ENCODE results near the gene SERPINB10.

DNA sequence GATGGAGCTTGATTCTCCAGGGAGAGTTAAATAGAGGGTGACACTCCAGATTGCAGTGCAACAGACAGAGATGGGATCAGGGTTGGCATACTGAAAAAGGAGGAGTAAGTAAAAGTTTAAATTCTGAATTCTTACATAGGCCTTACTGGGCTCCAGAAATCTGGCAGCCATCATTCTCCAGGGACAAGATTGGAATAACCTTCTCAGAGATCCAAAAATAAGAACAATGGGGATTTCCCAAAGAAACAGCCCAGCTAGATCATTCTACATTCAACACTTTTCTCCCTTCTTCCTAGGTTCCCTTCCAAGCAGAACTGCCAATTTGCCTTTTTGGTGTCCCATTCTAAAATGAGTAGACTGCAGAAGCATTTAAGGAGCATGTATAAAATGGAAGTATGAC is 35.2 kb upstream of the SERPINB10 start:
- TF ChIP-seq, protein P1, sequence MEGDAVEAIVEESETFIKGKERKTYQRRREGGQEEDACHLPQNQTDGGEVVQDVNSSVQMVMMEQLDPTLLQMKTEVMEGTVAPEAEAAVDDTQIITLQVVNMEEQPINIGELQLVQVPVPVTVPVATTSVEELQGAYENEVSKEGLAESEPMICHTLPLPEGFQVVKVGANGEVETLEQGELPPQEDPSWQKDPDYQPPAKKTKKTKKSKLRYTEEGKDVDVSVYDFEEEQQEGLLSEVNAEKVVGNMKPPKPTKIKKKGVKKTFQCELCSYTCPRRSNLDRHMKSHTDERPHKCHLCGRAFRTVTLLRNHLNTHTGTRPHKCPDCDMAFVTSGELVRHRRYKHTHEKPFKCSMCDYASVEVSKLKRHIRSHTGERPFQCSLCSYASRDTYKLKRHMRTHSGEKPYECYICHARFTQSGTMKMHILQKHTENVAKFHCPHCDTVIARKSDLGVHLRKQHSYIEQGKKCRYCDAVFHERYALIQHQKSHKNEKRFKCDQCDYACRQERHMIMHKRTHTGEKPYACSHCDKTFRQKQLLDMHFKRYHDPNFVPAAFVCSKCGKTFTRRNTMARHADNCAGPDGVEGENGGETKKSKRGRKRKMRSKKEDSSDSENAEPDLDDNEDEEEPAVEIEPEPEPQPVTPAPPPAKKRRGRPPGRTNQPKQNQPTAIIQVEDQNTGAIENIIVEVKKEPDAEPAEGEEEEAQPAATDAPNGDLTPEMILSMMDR (IDR thresholded peaks at IDR 0.05; ENCODE audit: borderline replicate concordance, extremely low read depth, low read length, poor library complexity, severe bottlenecking) = no peak
- no peak for TF ChIP-seq EZH2 (IDR thresholded peaks at IDR 0.05; ENCODE audit: borderline replicate concordance, low read depth, low read length, severe bottlenecking)
